Upper lobe of left lung (tissue), 6 donors: ENCODE measurements around the gene GRHL3. TPM values are rescaled to one million over a fixed set of nuclear protein-coding genes. Genes with fewer than 3 reads are reported as not detected.

ENCODE experiments used
- ATAC-seq, 2 donors: fragments of 200-7000 bp; cut with Tn5 transposase; one replicate each; pipeline ENCODE4 v1.9.1; 2022; ENCODE audit warnings: mild to moderate bottlenecking in 2 of 2, moderate library complexity in 2 of 2; ENCODE audit not compliant: low FRiP score in 2 of 2
- DNase-seq, 2 donors: peaks; one replicate each; pipeline ENCODE4 v3.0.0-alpha.2; 2019 to 2020
- H3K27ac ChIP-seq, 4 donors: fragments of 200-600 bp; sonication (generic); one replicate each; pipeline ENCODE4 v1.5.1; 2016 to 2019
- H3K27me3 ChIP-seq, 4 donors: fragments of 200-600 bp; sonication (generic); one replicate each; pipeline ENCODE4 v1.5.1; 2017 to 2019
- H3K36me3 ChIP-seq, 4 donors: fragments of 200-600 bp; sonication (generic); one replicate each; pipeline ENCODE4 v1.5.1; 2016 to 2019
- H3K4me1 ChIP-seq, 4 donors: fragments of 200-600 bp; sonication (generic); one replicate each; pipeline ENCODE4 v1.5.1; 2018 to 2019
- H3K4me3 ChIP-seq, 4 donors: fragments of 200-600 bp; sonication (generic); one replicate each; pipeline ENCODE4 v1.5.1; 2017 to 2019; ENCODE audit warnings: mild to moderate bottlenecking in 2 of 4, moderate library complexity in 1 of 4
- H3K9me3 ChIP-seq, 4 donors: fragments of 200-600 bp; sonication (generic); one replicate each; pipeline ENCODE4 v1.5.1; 2018 to 2019
- EP300 ChIP-seq, 4 donors: sonication (generic); formaldehyde crosslinking; IDR thresholded peaks; one replicate each; pipeline ENCODE4 v1.5.1; 2017; ENCODE audit warnings: antibody characterized with exemption in 4 of 4, control low read depth in 2 of 4
- POLR2A ChIP-seq, 4 donors: fragments of 450-650 bp; IDR thresholded peaks; one replicate each; pipeline ENCODE4 v1.5.1; 2016 to 2017; ENCODE audit warnings: antibody characterized with exemption in 4 of 4, mild to moderate bottlenecking in 2 of 4
- POLR2AphosphoS5 ChIP-seq, 2 donors: sonication (generic); formaldehyde crosslinking; IDR thresholded peaks; one replicate each; pipeline ENCODE4 v1.5.1; 2017; ENCODE audit warnings: antibody characterized with exemption in 2 of 2
- WGBS, 2 donors: methylation state at CpG; one replicate each; pipeline ENCODE4 v1.1.5; 2017 to 2018; 5-methylcytosine and 5-hydroxymethylcytosine counted together
- total RNA-seq, 6 donors: library from RNA; depleted of rRNA in 4 of 6; stranded (reverse); fragments of >200 nt in 4 of 6; gene quantifications; one replicate each; pipeline versions ENCODE4 v1.1.0 to v1.2.1, GENCODE V29; 2016 to 2021
- TF ChIP-seq, protein P1 (sequence below), 6 experiments: fragments of 450-650 bp in 4 of 6; fragments of 200-600 bp in 2 of 6; sonication (generic) in 2 of 6; IDR thresholded peaks; one replicate each; pipeline ENCODE4 v1.5.1; 2016 to 2019; ENCODE audit warnings: antibody characterized with exemption in 6 of 6
- donor health status: DM: no; HTN: no; CAD: no; lungs with moderate emphysema.
- donor health status: DM: no; HTN: yes; CAD: no; lungs with severe emphysema.

The GRHL3 gene
- total RNA-seq, 6 donors from 2014 or later = 0.09 to 0.24 TPM; not detected in 4

DNA sequence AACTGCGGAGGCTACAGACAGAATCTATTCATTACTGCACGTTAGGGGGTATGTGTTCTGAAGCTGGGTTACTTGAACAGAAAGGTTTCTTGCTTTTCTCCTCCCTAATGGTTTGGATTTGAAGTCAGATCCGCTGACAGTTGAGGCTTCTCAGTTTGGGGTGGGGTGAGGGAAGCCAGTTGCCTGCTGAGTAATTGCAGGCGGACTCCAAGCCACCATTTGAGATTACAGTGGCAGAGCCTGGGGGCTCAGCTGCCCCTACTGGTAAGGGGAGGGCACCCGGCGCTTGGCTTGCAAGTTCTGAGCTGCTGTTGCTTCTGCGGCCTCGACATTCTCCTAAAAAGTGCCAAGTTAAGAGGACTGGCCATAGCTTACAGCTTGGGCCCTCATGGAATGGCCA lies 2.0 kb downstream of the GRHL3 start:
- WGBS, 2 donors = 85 to 91% methylated on average over 4 to 8 of the region's 8 CpGs
- ATAC-seq (no peak), DNase-seq (no peak)
- TF ChIP-seq POLR2AphosphoS5 (IDR thresholded peaks at IDR 0.05) (no peak), EP300 (IDR thresholded peaks at IDR 0.05) (no peak), POLR2A (IDR thresholded peaks at IDR 0.05) (no peak)
- TF ChIP-seq, protein P1, sequence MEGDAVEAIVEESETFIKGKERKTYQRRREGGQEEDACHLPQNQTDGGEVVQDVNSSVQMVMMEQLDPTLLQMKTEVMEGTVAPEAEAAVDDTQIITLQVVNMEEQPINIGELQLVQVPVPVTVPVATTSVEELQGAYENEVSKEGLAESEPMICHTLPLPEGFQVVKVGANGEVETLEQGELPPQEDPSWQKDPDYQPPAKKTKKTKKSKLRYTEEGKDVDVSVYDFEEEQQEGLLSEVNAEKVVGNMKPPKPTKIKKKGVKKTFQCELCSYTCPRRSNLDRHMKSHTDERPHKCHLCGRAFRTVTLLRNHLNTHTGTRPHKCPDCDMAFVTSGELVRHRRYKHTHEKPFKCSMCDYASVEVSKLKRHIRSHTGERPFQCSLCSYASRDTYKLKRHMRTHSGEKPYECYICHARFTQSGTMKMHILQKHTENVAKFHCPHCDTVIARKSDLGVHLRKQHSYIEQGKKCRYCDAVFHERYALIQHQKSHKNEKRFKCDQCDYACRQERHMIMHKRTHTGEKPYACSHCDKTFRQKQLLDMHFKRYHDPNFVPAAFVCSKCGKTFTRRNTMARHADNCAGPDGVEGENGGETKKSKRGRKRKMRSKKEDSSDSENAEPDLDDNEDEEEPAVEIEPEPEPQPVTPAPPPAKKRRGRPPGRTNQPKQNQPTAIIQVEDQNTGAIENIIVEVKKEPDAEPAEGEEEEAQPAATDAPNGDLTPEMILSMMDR (IDR thresholded peaks at IDR 0.05) = no peak
- Histone ChIP-seq H3K36me3 (no peaks in the 10 kb centered on the region), H3K9me3 (no peaks in the 10 kb centered on the region), H3K27ac (no peak overlapping the region), H3K4me3 (peak overlapping the region in 3 of 4 donors; percentile 38 to 57 (median 55)), H3K27me3 (peaks cover 0 to 11% (median 1%) of the 10 kb centered on the region in 4 donors), H3K4me1 (peaks cover 15 to 32% (median 25%) of the 10 kb centered on the region in 4 donors)

DNA sequence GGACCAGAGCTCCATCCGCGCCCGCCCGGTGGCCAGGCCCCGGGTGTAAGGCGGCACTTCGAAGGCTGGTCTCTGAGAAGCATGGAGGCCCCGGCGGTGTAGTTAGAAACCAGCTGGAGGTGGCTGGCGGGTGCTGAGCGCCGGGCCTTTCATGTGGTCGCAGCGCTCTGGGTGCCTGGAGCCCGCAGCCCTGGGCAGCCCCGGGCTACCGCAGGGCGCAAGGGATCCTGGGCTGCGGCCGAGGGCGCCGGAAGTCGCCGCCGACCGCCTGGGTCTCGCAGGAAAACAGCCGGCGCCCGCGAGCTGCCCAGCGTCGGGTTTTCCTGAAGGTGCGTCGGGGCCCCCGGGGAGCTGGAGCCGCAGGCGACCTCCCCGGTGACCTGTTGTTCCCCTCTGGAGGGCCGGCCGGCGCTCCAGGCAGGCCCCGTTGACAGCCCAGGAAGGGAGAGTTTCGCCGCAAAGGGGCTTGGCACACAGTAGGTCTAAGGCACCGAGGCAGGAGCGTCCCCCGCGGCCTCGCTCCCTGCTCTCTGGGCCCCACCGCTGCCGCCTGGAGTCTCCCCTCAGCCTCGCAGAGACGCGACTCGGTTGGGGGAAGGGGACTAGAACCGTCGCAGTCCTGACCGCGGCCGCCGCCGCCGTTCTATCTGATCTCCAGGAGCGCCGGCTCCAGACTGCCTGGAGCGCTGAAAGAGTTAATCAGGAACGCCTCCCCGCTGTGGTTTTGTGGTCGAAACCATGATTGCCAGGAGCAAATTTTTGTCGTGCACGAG lies 2.7 kb downstream of the GRHL3 start:
- 6 to 27% methylated on average over 18 to 49 of the region's 72 CpGs for WGBS, 2 donors

DNA sequence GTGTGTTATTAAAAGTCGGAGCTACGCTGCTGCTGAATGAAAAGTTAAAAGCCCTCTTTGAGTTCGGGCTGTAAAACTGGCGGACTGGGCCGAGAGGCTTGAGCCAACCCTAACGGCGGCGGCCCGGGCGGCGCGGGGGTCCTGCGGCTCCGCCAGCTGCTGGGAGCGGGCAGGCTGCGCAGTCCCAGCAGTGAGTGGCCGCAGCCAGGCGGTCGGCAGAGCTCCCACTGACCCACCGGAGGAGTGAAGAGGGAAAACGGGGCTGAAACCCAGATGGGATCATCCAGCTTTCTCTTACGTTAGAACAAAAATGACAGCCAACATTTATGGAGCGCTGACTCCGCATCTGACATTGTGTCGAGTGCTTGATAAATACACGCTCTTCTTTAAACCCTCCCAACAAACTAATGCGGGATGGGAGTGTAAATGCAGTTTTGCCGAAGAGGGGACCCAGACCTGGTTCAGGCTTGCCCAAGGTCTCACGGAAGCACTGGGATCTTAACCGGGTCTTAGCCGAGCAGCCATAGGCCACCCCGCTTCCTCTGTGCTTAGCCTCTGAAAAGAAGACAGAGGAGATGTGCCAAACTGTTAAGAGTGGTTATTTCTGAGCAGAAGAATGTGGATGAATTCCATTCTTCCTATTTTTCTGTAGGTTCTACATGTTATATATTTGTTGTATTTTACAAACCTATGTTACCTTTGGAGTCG lies 3.5 kb downstream of the GRHL3 start:
- no peaks in the 10 kb centered on the region for H3K36me3 ChIP-seq
- no peaks in the 10 kb centered on the region for H3K9me3 ChIP-seq
- DNase-seq (peak in 1 of 2 donors; percentile 88), ATAC-seq (peak in 1 of 2 donors; percentile 61)
- H3K4me1 ChIP-seq = peaks cover 15 to 32% (median 25%) of the 10 kb centered on the region in 4 donors
- H3K4me3 ChIP-seq = peak overlapping the region; percentile 20 to 57 (median 46)
- H3K27me3 ChIP-seq = peaks cover 0 to 11% (median 1%) of the 10 kb centered on the region in 4 donors
- WGBS, 2 donors = 35 to 47% methylated on average over 20 to 33 of the region's 33 CpGs
- TF ChIP-seq EP300 (IDR thresholded peaks at IDR 0.05) (no peak), POLR2A (IDR thresholded peaks at IDR 0.05) (no peak), POLR2AphosphoS5 (IDR thresholded peaks at IDR 0.05) (no peak)
- TF ChIP-seq, protein P1 (IDR thresholded peaks at IDR 0.05) = no peak
- H3K27ac ChIP-seq = peak overlapping the region in 1 of 4 donors; percentile 73

More for the DNA sequence above, 2.7 kb downstream of the GRHL3 start:
- no peaks in the 10 kb centered on the region for H3K36me3 ChIP-seq
- H3K4me1 ChIP-seq = peaks cover 15 to 32% (median 25%) of the 10 kb centered on the region in 4 donors
- H3K9me3 ChIP-seq = no peaks in the 10 kb centered on the region
- ATAC-seq (peak; percentile 42 to 77), DNase-seq (peak; percentile 40 to 91)
- TF ChIP-seq POLR2A (IDR thresholded peaks at IDR 0.05) = peak in 1 of 4 donors; percentile 35
- TF ChIP-seq POLR2AphosphoS5 (IDR thresholded peaks at IDR 0.05) = no peak
- TF ChIP-seq, protein P1 (IDR thresholded peaks at IDR 0.05) = peak in 1 of 6 experiments; percentile 8
- TF ChIP-seq EP300 (IDR thresholded peaks at IDR 0.05) = no peak
- H3K4me3 ChIP-seq = peak overlapping the region; percentile 20 to 57 (median 46)
- H3K27me3 ChIP-seq = peaks cover 0 to 11% (median 1%) of the 10 kb centered on the region in 4 donors
- peak overlapping the region in 2 of 4 donors; percentile 62 to 73 for H3K27ac ChIP-seq

DNA sequence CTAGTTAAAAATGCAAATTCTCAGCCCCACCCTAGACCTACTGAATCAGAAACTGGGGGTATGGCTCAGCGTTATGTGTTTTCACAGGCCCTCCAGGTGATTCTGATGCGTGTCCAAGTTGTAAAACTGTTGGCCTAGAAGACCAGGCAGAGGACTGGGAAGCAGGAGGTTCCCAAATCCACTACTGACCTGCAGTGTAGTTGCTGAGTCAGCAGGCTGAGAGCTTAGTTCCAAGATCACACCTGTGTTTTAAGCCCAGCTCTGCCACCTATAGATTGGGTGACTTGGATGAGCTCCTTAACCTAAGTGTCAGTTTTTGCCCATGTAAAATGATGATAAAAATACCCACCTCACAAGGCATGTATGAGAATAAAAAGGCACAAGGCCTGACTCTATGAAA lies 4.1 kb downstream of the GRHL3 start:
- DNase-seq (no peak), ATAC-seq (no peak)
- no peaks in the 10 kb centered on the region for H3K9me3 ChIP-seq
- no peak for TF ChIP-seq POLR2AphosphoS5 (IDR thresholded peaks at IDR 0.05)
- no peak for TF ChIP-seq POLR2A (IDR thresholded peaks at IDR 0.05)
- TF ChIP-seq, protein P1 (IDR thresholded peaks at IDR 0.05) = no peak
- no peak for TF ChIP-seq EP300 (IDR thresholded peaks at IDR 0.05)
- 98 to 100% methylated on average over 2 of the region's 2 CpGs for WGBS, 2 donors
- peaks cover 0 to 11% (median 1%) of the 10 kb centered on the region in 4 donors for H3K27me3 ChIP-seq
- H3K36me3 ChIP-seq = no peaks in the 10 kb centered on the region
- no peak overlapping the region for H3K4me3 ChIP-seq
- H3K4me1 ChIP-seq = peaks cover 15 to 32% (median 24%) of the 10 kb centered on the region in 4 donors
- H3K27ac ChIP-seq = no peak overlapping the region
